AG04450 (cell line): ENCODE data around the gene BRWD1. TPM values are rescaled to one million over a fixed set of nuclear protein-coding genes. Genes with fewer than 3 reads are reported as not detected.
"Not testable (repeated sequence)": the region's sequence is repeated elsewhere in the genome, so short reads cannot be mapped to it uniquely, and the experiment has no call there.

Experiments
- CTCF ChIA-PET: fragments of 300-600, 350-600 bp; formaldehyde crosslinking; extraction: SDS; loops from one replicate; lab custom pipeline; 2022; ENCODE audit warnings: antibody characterized with exemption, inconsistent platforms; lab: Charles Lee
- POLR2A ChIA-PET: fragments of 350-600 bp; formaldehyde crosslinking; extraction: SDS; loops from one replicate; lab custom pipeline; 2021; ENCODE audit warnings: antibody characterized with exemption, inconsistent platforms; lab: Yijun Ruan, JAX
- DNase-seq: peaks from one replicate; pipeline ENCODE4 v3.0.0-alpha.2; 2011; ENCODE audit warnings: low read depth, low spot score
- H3K27ac ChIP-seq: one replicate; pipeline ENCODE4 v1.5.1; 2012; ENCODE audit warnings: low read depth, low read length, control low read depth
- H3K27me3 ChIP-seq: one replicate; pipeline ENCODE4 v1.6.0; 2012; ENCODE audit warnings: low read length; ENCODE audit not compliant: control insufficient read depth, insufficient read depth
- H3K4me3 ChIP-seq: 2 replicates; pipeline ENCODE4 v1.5.1; 2011; ENCODE audit warnings: mild to moderate bottlenecking, low read depth, low read length, control low read depth
- H3K9me3 ChIP-seq: 2 replicates; pipeline ENCODE4 v1.5.1; 2012; ENCODE audit warnings: low read length; ENCODE audit not compliant: control insufficient read depth, insufficient read depth
- polyA plus RNA-seq: library from polyadenylated mRNA; depleted of rRNA; stranded (reverse); fragments of >200 nt; gene quantifications from 2 replicates; pipeline ENCODE4 v1.2.3, GENCODE V29; 2011
- TF ChIP-seq, protein P1 (sequence below): IDR thresholded peaks from 2 replicates; pipeline ENCODE4 v1.5.1; 2011; ENCODE audit warnings: low read depth, low read length, control low read depth, inconsistent platforms

Gene BRWD1
- polyA plus RNA-seq, 1 experiment, result 19.7 TPM

DNA sequence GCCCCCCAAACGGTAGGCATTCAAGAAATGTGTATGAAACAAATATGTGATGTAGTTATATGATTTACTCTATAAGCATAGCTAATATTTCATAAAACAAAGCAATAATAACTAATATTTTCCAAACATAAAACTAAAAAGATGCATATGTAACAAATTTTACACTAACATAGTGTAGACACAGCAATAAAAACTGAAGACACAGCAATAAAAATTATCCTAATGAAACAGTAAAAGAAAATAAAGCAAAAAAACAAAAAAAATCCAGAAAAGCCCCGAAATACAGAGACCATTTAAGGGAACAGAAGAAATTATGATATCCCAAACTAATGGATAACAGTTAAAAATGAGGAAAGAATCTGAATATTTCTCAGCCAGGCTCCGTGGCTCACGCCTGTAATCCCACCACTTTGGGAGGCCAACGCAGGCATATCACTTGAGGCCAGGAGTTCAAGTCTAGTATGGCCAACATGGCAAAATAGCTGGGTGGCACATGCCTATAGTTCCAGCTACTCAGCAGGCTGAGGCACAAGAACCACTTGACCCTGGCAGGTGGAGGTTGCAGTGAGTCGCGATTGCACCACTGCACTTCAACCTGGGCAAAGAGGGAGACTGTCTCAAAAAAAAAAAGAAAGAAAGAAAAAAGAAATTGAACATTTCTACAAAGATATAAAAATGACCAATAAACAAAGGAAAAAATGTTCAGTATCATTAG is 92.0 kb downstream of the BRWD1 start:
- Histone ChIP-seq H3K27me3 (no peaks in the 10 kb centered on the region), H3K9me3 (no peaks in the 10 kb centered on the region), H3K4me3 (no peak overlapping the region), H3K27ac (no peak overlapping the region)
- no peak for DNase-seq
- ChIA-PET CTCF (no interaction called here), POLR2A (no interaction called here)
- TF ChIP-seq, protein P1, sequence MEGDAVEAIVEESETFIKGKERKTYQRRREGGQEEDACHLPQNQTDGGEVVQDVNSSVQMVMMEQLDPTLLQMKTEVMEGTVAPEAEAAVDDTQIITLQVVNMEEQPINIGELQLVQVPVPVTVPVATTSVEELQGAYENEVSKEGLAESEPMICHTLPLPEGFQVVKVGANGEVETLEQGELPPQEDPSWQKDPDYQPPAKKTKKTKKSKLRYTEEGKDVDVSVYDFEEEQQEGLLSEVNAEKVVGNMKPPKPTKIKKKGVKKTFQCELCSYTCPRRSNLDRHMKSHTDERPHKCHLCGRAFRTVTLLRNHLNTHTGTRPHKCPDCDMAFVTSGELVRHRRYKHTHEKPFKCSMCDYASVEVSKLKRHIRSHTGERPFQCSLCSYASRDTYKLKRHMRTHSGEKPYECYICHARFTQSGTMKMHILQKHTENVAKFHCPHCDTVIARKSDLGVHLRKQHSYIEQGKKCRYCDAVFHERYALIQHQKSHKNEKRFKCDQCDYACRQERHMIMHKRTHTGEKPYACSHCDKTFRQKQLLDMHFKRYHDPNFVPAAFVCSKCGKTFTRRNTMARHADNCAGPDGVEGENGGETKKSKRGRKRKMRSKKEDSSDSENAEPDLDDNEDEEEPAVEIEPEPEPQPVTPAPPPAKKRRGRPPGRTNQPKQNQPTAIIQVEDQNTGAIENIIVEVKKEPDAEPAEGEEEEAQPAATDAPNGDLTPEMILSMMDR, result no peak

DNA sequence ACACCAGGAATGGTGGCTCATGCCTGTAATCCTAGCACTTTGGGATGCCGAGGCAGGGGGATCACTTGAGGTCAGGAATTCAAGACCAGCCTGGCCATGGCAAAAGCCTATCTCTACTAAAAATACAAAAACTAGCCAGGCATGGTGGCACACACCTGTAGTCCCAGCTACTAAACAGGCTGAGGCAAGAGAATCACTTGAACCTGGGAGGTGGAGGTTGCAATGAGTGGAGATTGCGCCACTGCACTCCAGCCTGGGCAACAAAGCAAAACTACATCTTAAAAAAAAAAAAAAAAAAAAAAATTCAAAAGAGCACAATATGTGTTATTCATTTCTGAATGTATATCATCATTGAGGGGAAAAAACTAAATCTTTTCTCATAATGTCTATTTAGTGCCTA is 92.6 kb downstream of the BRWD1 start:
- H3K9me3 ChIP-seq, H3K4me3 ChIP-seq, POLR2A ChIA-PET, DNase-seq, CTCF ChIA-PET, H3K27me3 ChIP-seq, H3K27ac ChIP-seq: not testable (repeated sequence)

DNA sequence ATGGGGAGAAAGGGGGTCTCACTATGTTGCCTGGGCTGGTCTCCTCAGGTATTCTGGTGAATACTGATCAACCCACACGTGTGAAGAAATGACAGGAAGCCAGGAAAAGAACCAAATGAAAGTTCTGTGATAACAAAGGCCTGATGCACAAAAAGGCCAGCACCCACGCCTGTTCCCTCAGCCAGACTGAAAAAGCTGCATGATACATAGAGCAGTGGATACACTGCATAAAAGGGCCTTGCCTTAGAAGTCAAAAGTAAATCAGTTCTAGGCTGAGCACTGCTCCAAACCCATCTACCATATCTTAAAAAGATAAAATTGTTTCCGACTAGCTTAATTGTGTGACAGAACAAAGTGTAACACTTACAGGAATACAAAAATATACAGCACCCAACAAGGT is 93.3 kb downstream of the BRWD1 start:
- no peaks in the 10 kb centered on the region for H3K9me3 ChIP-seq
- ChIA-PET POLR2A (no interaction called here), CTCF (no interaction called here)
- H3K27ac ChIP-seq, result no peak overlapping the region
- no peak for DNase-seq
- TF ChIP-seq, protein P1, result no peak
- no peaks in the 10 kb centered on the region for H3K27me3 ChIP-seq
- H3K4me3 ChIP-seq, result no peak overlapping the region

DNA sequence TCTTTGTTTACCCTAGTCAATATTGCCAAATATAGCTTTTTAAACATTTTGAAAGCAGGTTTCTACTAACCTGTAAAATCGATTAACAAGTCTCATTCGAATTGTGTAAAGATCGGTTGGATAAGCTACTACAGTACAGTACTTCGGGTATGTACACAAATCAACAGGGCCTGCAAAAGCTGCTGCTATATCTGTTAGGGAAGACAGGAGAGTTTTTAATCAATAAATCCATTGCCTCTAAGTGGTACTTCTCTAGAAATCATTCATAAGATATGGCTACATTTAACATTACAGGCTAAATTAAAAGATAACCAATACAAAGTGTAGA is 95.4 kb downstream of the BRWD1 start:
- ChIA-PET POLR2A (no interaction called here), CTCF (no interaction called here)
- TF ChIP-seq, protein P1, result no peak
- no peaks in the 10 kb centered on the region for H3K9me3 ChIP-seq
- DNase-seq, result no peak
- H3K27me3 ChIP-seq, result no peaks in the 10 kb centered on the region
- no peak overlapping the region for H3K4me3 ChIP-seq
- H3K27ac ChIP-seq, result no peak overlapping the region

DNA sequence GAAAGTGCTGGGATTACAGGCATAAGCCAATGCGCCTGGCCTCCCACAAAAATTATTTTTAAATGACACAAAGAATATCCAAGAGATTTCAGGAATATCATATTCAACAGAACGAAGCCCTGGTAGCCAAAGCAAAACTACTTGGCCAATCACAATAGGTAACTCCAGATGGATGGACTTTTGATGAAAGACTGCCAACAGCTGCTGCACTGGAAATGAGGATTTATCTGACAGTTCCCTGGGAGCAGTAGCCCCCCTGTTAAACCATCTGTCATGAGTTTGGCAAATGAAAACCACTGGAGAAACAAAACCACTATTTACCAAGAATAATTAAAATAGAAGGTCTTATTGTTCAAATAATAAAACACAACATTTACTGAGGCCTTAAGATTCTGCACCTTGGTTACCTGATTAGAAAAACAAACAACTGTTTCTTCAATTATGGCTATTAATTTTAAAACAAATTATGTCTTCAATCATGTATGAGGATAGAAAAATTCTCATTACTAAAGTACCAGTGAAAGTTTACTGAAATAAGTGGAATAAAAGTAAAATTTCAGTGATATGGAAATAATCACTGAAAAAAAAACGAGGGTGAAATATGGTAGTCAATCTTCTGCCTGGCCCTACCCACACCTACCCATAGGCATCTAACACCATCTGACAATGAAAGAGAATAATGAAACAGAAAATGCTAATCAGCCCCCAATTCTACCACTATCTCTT is 95.9 kb downstream of the BRWD1 start:
- CTCF ChIA-PET, result no interaction called here
- no peaks in the 10 kb centered on the region for H3K27me3 ChIP-seq

More for the DNA sequence above, 95.9 kb downstream of the BRWD1 start:
- Histone ChIP-seq H3K9me3 (no peaks in the 10 kb centered on the region), H3K4me3 (no peak overlapping the region), H3K27ac (no peak overlapping the region)
- no peak for DNase-seq
- POLR2A ChIA-PET, result no interaction called here
- TF ChIP-seq, protein P1, result no peak
